ENCODE measurements around the gene FANCG.

- TF ChIP-seq CTCF (IDR thresholded peaks at IDR 0.05 in 4 of 5, conservative IDR thresholded peaks at IDR 0.05 in 1 of 5) (no peak), POLR2A (IDR thresholded peaks at IDR 0.05) (no peak)
Observed at GRCh38 chr9:35102465-35102768, 22.7 kb upstream of the FANCG start.
